GM18508 (cell line): ENCODE results near the gene MRPL55.

Experiments used
- ATAC-seq: cut with Tn5 transposase; IDR thresholded peaks from one replicate; pipeline ENCODE4 v1.9.1; 2021; ENCODE audit warnings: moderate number of reproducible peaks; ENCODE audit not compliant: insufficient read depth, unreplicated experiment

Gene MRPL55

GRCh38 chr1:228109073-228109961 lies at the start of gene MRPL55:
Gene MRPL55 (minus strand): TSS chr1:228109299. CDS start chr1:228108260, 1,039 bp downstream.
- ATAC-seq = peak; percentile 65

GRCh38 chr1:228158151-228159007 lies 49.3 kb upstream of the MRPL55 start:
- no peak for ATAC-seq

GRCh38 chr1:228157729-228158126 lies 48.6 kb upstream of the MRPL55 start:
- ATAC-seq = no peak

GRCh38 chr1:228156941-228157728 lies 48.0 kb upstream of the MRPL55 start:
- ATAC-seq = no peak

- no peak for ATAC-seq
Measured at GRCh38 chr1:228156515-228156881, 47.4 kb upstream of the MRPL55 start.

- ATAC-seq = no peak
Measured at GRCh38 chr1:228155596-228156514, 46.8 kb upstream of the MRPL55 start.

GRCh38 chr1:228154670-228155571 lies 45.8 kb upstream of the MRPL55 start:
- ATAC-seq = no peak

- ATAC-seq = no peak
Measured at GRCh38 chr1:228154021-228154669, 45.0 kb upstream of the MRPL55 start.

- ATAC-seq = no peak
Measured at GRCh38 chr1:228152918-228153258, 43.8 kb upstream of the MRPL55 start.

GRCh38 chr1:228152097-228152917 lies 43.2 kb upstream of the MRPL55 start:
- ATAC-seq = no peak

- no peak for ATAC-seq
Measured at GRCh38 chr1:228151180-228151925, 42.3 kb upstream of the MRPL55 start.

- ATAC-seq = no peak
Measured at GRCh38 chr1:228150461-228151179, 41.5 kb upstream of the MRPL55 start.

- no peak for ATAC-seq
Measured at GRCh38 chr1:228150120-228150460, 41.0 kb upstream of the MRPL55 start.

GRCh38 chr1:228149406-228150119 lies 40.5 kb upstream of the MRPL55 start, which contains the start of gene GJC2:
Gene GJC2 (plus strand): TSS chr1:228149930. CDS start chr1:228157759, 7,829 bp downstream.
- no peak for ATAC-seq

- no peak for ATAC-seq
Measured at GRCh38 chr1:228148935-228149405, 39.9 kb upstream of the MRPL55 start.
